ENCODE data around the gene GTF2B.
"Not testable (repeated sequence)": the region's sequence is repeated elsewhere in the genome, so short reads cannot be mapped to it uniquely, and the experiment has no call there.

The GTF2B gene

DNA sequence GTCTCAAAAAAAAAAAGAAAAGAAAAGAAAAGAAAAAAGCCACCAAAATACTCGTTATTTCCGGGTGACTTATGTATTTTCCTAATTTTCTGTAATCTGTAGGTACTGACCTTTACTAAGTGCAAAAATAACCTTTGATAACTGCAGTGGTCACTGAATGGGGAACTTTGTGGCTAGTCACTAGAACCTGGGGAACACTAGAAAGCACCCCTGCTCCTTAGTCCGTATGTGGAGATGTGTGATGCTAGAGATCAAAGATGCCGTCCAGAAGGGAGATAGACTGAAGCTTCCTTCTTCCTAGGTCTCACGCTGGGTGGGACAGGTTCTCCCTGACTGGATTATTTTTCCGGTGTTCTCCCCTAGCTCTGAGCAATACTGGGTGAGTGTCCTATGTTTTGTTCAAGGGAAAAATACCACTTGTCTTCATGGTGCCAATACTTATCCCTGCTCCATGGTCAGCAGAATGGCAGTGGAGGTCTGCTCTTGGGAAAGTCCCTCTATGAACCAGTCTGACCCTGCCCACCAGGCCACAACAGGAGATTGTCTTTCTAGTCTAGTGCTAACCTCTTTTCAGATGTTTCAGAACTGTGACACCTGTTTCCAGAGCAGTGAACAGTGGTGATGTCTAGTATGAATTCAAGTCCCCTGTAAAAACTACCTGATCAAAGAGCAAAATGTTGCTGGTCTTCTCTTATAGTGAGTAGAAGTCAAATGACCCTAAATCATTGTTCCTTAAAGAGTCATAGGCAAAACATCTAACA is 39.9 kb downstream of the GTF2B start:
- no peaks in the 10 kb centered on the region for H3K27me3 ChIP-seq (ENCODE audit: control insufficient read depth in 1 of 2, insufficient read depth in 1 of 2, low read length in 2 of 2)
- H3K79me1 ChIP-seq (replicated peaks; ENCODE audit: low read length, poor library complexity, severe bottlenecking): peaks cover 8% of the 10 kb centered on the region
- no peak overlapping the region for H2BK120ac ChIP-seq (ENCODE audit: low read depth, low read length)
- 96% methylated on average over 4 of the region's 6 CpGs for WGBS
- no peak overlapping the region for H3K23ac ChIP-seq (ENCODE audit: low read length in 2 of 2)
- H3K18ac ChIP-seq (ENCODE audit: low read depth in 1 of 2, low read length in 2 of 2): no peak overlapping the region
- peaks cover 15 to 56% of the 10 kb centered on the region in 2 experiments for H3K36me3 ChIP-seq (ENCODE audit: control insufficient read depth in 1 of 2, insufficient read depth in 2 of 2, low read depth in 1 of 2, low read length in 2 of 2)
- H3K9me3 ChIP-seq (ENCODE audit: control insufficient read depth, low read length): no peaks in the 10 kb centered on the region
- H2AK5ac ChIP-seq (ENCODE audit: low read length, severe bottlenecking): no peak overlapping the region
- H2AFZ ChIP-seq (ENCODE audit: low read depth, low read length): no peak overlapping the region
- H2BK12ac ChIP-seq (ENCODE audit: low read length in 2 of 2): no peak overlapping the region
- no peak overlapping the region for H3K27ac ChIP-seq (ENCODE audit: low read length, poor library complexity, severe bottlenecking)
- H3K4me2 ChIP-seq (ENCODE audit: low read length, poor library complexity, severe bottlenecking): no peak overlapping the region
- no peak overlapping the region for H3K14ac ChIP-seq (ENCODE audit: low read length in 2 of 2)
- H4K8ac ChIP-seq (ENCODE audit: low read length): no peak overlapping the region
- no peak overlapping the region for H3K4ac ChIP-seq (ENCODE audit: low read depth in 1 of 2, low read length in 2 of 2)
- H2BK5ac ChIP-seq (ENCODE audit: low read depth, low read length, poor library complexity, severe bottlenecking): no peak overlapping the region
- no peak overlapping the region for H2BK15ac ChIP-seq (ENCODE audit: low read depth, poor library complexity, severe bottlenecking)
- no peak overlapping the region for H3K9ac ChIP-seq (ENCODE audit: low read length)
- DNase-seq: no peak
- no peak overlapping the region for H4K91ac ChIP-seq (ENCODE audit: low read length)
- H3K4me3 ChIP-seq (ENCODE audit: insufficient read depth in 1 of 2, low read depth in 1 of 2, low read length in 2 of 2): no peak overlapping the region
- no peaks in the 10 kb centered on the region for H3K4me1 ChIP-seq (ENCODE audit: control insufficient read depth, insufficient read depth, low read depth, low read length)

DNA sequence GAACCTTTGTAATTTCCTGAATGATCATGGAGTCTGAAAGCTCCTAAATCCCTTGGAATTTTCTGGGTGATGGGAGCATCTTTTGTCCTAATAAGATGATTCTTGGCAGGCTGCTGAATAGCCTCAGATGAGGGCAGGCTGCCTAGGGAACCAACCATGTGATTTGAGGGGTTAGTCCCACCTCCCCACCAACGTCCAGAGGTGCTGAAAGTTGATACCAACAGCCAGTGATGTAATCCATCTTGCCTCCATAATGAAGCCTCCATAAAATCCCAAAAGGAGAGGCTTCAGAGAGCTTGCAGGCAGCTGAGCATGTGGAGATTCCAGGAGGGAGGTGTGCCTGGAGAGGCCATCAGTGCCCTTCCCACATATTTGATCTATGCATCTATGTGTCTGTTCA is 43.7 kb downstream of the GTF2B start:
- Histone ChIP-seq H2BK12ac (ENCODE audit: low read length in 2 of 2) (no peak overlapping the region), H3K79me1 (replicated peaks; ENCODE audit: low read length, poor library complexity, severe bottlenecking) (peaks cover 2% of the 10 kb centered on the region), H3K9me3 (ENCODE audit: control insufficient read depth, low read length) (no peaks in the 10 kb centered on the region), H2AFZ (ENCODE audit: low read depth, low read length) (no peak overlapping the region), H3K27me3 (ENCODE audit: control insufficient read depth in 1 of 2, insufficient read depth in 1 of 2, low read length in 2 of 2) (no peaks in the 10 kb centered on the region), H2BK5ac (ENCODE audit: low read depth, low read length, poor library complexity, severe bottlenecking) (no peak overlapping the region), H3K27ac (ENCODE audit: low read length, poor library complexity, severe bottlenecking) (no peak overlapping the region), H2BK120ac (ENCODE audit: low read depth, low read length) (no peak overlapping the region), H3K4ac (ENCODE audit: low read depth in 1 of 2, low read length in 2 of 2) (no peak overlapping the region), H3K18ac (ENCODE audit: low read depth in 1 of 2, low read length in 2 of 2) (no peak overlapping the region), H3K14ac (ENCODE audit: low read length in 2 of 2) (no peak overlapping the region), H3K4me3 (ENCODE audit: insufficient read depth in 1 of 2, low read depth in 1 of 2, low read length in 2 of 2) (no peak overlapping the region), H2AK5ac (ENCODE audit: low read length, severe bottlenecking) (no peak overlapping the region), H3K23ac (ENCODE audit: low read length in 2 of 2) (no peak overlapping the region), H3K4me2 (ENCODE audit: low read length, poor library complexity, severe bottlenecking) (no peak overlapping the region), H3K36me3 (ENCODE audit: control insufficient read depth in 1 of 2, insufficient read depth in 2 of 2, low read depth in 1 of 2, low read length in 2 of 2) (peaks cover 7 to 19% of the 10 kb centered on the region in 2 experiments), H2BK15ac (ENCODE audit: low read depth, poor library complexity, severe bottlenecking) (no peak overlapping the region), H4K8ac (ENCODE audit: low read length) (no peak overlapping the region), H4K91ac (ENCODE audit: low read length) (no peak overlapping the region), H3K4me1 (ENCODE audit: control insufficient read depth, insufficient read depth, low read depth, low read length) (no peaks in the 10 kb centered on the region), H3K9ac (ENCODE audit: low read length) (no peak overlapping the region)
- WGBS: 38% methylated on average over 1 of the region's 1 CpG
- no peak for DNase-seq

DNA sequence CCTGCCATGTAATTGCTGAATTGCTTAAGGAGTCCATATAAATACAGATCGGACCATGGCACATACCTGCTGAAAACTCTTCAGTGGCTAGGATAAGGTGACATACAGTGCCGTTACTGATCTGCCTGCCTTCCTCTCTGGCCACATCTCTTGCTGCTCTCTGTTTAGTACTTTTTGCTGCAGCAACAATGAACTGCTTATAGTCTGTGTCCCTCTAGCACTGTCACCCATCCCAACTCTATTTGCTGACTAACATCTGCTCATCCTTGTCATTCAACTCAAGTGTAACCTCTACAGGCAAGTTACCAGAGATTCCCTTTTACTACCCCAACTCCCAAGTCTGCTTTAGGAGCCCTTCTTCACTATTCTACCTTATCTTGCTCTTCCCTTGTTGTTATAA is 65.6 kb downstream of the GTF2B start:
- H3K4me3 ChIP-seq (ENCODE audit: insufficient read depth in 1 of 2, low read depth in 1 of 2, low read length in 2 of 2): no peak overlapping the region
- no peaks in the 10 kb centered on the region for H3K27me3 ChIP-seq (ENCODE audit: control insufficient read depth in 1 of 2, insufficient read depth in 1 of 2, low read length in 2 of 2)
- no peak overlapping the region for H2BK15ac ChIP-seq (ENCODE audit: low read depth, poor library complexity, severe bottlenecking)
- no peaks in the 10 kb centered on the region for H3K4me1 ChIP-seq (ENCODE audit: control insufficient read depth, insufficient read depth, low read depth, low read length)
- no peak overlapping the region for H2AFZ ChIP-seq (ENCODE audit: low read depth, low read length)
- H3K79me1 ChIP-seq (replicated peaks; ENCODE audit: low read length, poor library complexity, severe bottlenecking): peaks cover 5% of the 10 kb centered on the region
- H3K27ac ChIP-seq (ENCODE audit: low read length, poor library complexity, severe bottlenecking): no peak overlapping the region
- no peak overlapping the region for H3K9ac ChIP-seq (ENCODE audit: low read length)
- no peak overlapping the region for H2BK12ac ChIP-seq (ENCODE audit: low read length in 2 of 2)
- H2AK5ac ChIP-seq (ENCODE audit: low read length, severe bottlenecking): no peak overlapping the region
- no peak for DNase-seq
- no peak overlapping the region for H4K8ac ChIP-seq (ENCODE audit: low read length)
- no peak overlapping the region for H3K14ac ChIP-seq (ENCODE audit: low read length in 2 of 2)
- H3K4me2 ChIP-seq (ENCODE audit: low read length, poor library complexity, severe bottlenecking): no peak overlapping the region
- H3K18ac ChIP-seq (ENCODE audit: low read depth in 1 of 2, low read length in 2 of 2): no peak overlapping the region
- H3K23ac ChIP-seq (ENCODE audit: low read length in 2 of 2): no peak overlapping the region
- no peak overlapping the region for H3K4ac ChIP-seq (ENCODE audit: low read depth in 1 of 2, low read length in 2 of 2)
- 94% methylated on average over 2 of the region's 2 CpGs for WGBS
- H2BK5ac ChIP-seq (ENCODE audit: low read depth, low read length, poor library complexity, severe bottlenecking): no peak overlapping the region
- no peak overlapping the region for H4K91ac ChIP-seq (ENCODE audit: low read length)
- H2BK120ac ChIP-seq (ENCODE audit: low read depth, low read length): no peak overlapping the region
- H3K9me3 ChIP-seq (ENCODE audit: control insufficient read depth, low read length): no peaks in the 10 kb centered on the region
- H3K36me3 ChIP-seq (ENCODE audit: control insufficient read depth in 1 of 2, insufficient read depth in 2 of 2, low read depth in 1 of 2, low read length in 2 of 2): peaks cover 3 to 64% of the 10 kb centered on the region in 2 experiments

DNA sequence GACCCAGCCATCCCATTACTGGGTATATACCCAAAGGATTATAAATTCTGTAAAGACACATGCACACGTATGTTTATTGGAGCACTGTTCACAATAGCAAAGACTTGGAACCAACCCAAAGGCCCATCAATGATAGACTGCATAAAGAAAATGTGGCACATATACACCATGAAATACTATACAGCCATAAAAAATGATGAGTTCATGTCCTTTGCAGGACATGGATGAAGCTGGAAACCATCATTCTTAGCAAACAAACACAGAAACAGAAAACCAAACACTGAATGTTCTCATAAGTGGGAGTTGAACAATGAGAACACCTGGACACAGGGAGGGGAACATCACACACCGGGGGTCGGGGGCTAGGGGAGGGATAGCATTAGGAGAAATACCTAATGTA is 71.7 kb downstream of the GTF2B start:
- not testable (repeated sequence) for H3K9ac ChIP-seq (ENCODE audit: low read length); H3K27me3 ChIP-seq (ENCODE audit: control insufficient read depth in 1 of 2, insufficient read depth in 1 of 2, low read length in 2 of 2); H3K18ac ChIP-seq (ENCODE audit: low read depth in 1 of 2, low read length in 2 of 2); H2BK12ac ChIP-seq (ENCODE audit: low read length in 2 of 2); H2AK5ac ChIP-seq (ENCODE audit: low read length, severe bottlenecking); H2BK15ac ChIP-seq (ENCODE audit: low read depth, poor library complexity, severe bottlenecking); H3K4ac ChIP-seq (ENCODE audit: low read depth in 1 of 2, low read length in 2 of 2); H4K8ac ChIP-seq (ENCODE audit: low read length); H3K79me1 ChIP-seq (replicated peaks; ENCODE audit: low read length, poor library complexity, severe bottlenecking); H3K4me1 ChIP-seq (ENCODE audit: control insufficient read depth, insufficient read depth, low read depth, low read length); H2BK5ac ChIP-seq (ENCODE audit: low read depth, low read length, poor library complexity, severe bottlenecking); DNase-seq; H4K91ac ChIP-seq (ENCODE audit: low read length); H2AFZ ChIP-seq (ENCODE audit: low read depth, low read length); H3K14ac ChIP-seq (ENCODE audit: low read length in 2 of 2); H3K23ac ChIP-seq (ENCODE audit: low read length in 2 of 2); H3K27ac ChIP-seq (ENCODE audit: low read length, poor library complexity, severe bottlenecking); H3K4me3 ChIP-seq (ENCODE audit: insufficient read depth in 1 of 2, low read depth in 1 of 2, low read length in 2 of 2); H3K4me2 ChIP-seq (ENCODE audit: low read length, poor library complexity, severe bottlenecking); H3K9me3 ChIP-seq (ENCODE audit: control insufficient read depth, low read length); H2BK120ac ChIP-seq (ENCODE audit: low read depth, low read length)
- 100% methylated on average over 3 of the region's 3 CpGs for WGBS
- peaks cover 13 to 30% of the 10 kb centered on the region in 2 experiments for H3K36me3 ChIP-seq (ENCODE audit: control insufficient read depth in 1 of 2, insufficient read depth in 2 of 2, low read depth in 1 of 2, low read length in 2 of 2)
